Measurements from ENCODE around the gene ZFP62.
"Not testable (repeated sequence)": the region's sequence is repeated elsewhere in the genome, so short reads cannot be mapped to it uniquely, and the experiment has no call there.

The ZFP62 gene

GRCh38 chr5:180860887-180861822, at the start of gene ZFP62:
Gene ZFP62 (minus strand): TSS chr5:180861276. CDS start chr5:180861219, 57 bp downstream.
- DNase-seq (ENCODE audit: low spot score) = peak; percentile 95

GRCh38 chr5:180910735-180911134, 49.7 kb upstream of the ZFP62 start:
- DNase-seq (ENCODE audit: low spot score) = no peak

GRCh38 chr5:180910182-180910581, 49.1 kb upstream of the ZFP62 start:
- DNase-seq (ENCODE audit: low spot score) = no peak

- no peak for DNase-seq (ENCODE audit: low spot score)
Measured at GRCh38 chr5:180909782-180910181, 48.7 kb upstream of the ZFP62 start.

- no peak for DNase-seq (ENCODE audit: low spot score)
Measured at GRCh38 chr5:180908998-180909731, 48.1 kb upstream of the ZFP62 start.

GRCh38 chr5:180908400-180908799, 47.3 kb upstream of the ZFP62 start:
- DNase-seq (ENCODE audit: low spot score) = no peak

- DNase-seq (ENCODE audit: low spot score) = no peak
Measured at GRCh38 chr5:180901319-180902009, 40.4 kb upstream of the ZFP62 start.

GRCh38 chr5:180900178-180900577, 39.1 kb upstream of the ZFP62 start:
- DNase-seq (ENCODE audit: low spot score) = no peak

- DNase-seq (ENCODE audit: low spot score) = no peak
Measured at GRCh38 chr5:180898621-180899246, 37.7 kb upstream of the ZFP62 start, which contains the start of gene BTNL8. Gene BTNL8 (plus strand): TSS chr5:180899159. CDS start chr5:180899311, 152 bp downstream.

- DNase-seq (ENCODE audit: low spot score) = not testable (repeated sequence)
Measured at GRCh38 chr5:180895330-180895729, 34.3 kb upstream of the ZFP62 start.

GRCh38 chr5:180889381-180889780, 28.3 kb upstream of the ZFP62 start:
- no peak for DNase-seq (ENCODE audit: low spot score)

- DNase-seq (ENCODE audit: low spot score) = not testable (repeated sequence)
Measured at GRCh38 chr5:180885845-180886529, 24.9 kb upstream of the ZFP62 start.

- DNase-seq (ENCODE audit: low spot score) = no peak
Measured at GRCh38 chr5:180875860-180876426, 14.9 kb upstream of the ZFP62 start.

GRCh38 chr5:180874804-180875582, 13.9 kb upstream of the ZFP62 start:
- DNase-seq (ENCODE audit: low spot score) = no peak

GRCh38 chr5:180873615-180874520, 12.8 kb upstream of the ZFP62 start:
- no peak for DNase-seq (ENCODE audit: low spot score)

- DNase-seq (ENCODE audit: low spot score) = no peak
Measured at GRCh38 chr5:180872419-180872818, 11.3 kb upstream of the ZFP62 start.

- DNase-seq (ENCODE audit: low spot score) = no peak
Measured at GRCh38 chr5:180870276-180871068, 9.4 kb upstream of the ZFP62 start.

- DNase-seq (ENCODE audit: low spot score) = no peak
Measured at GRCh38 chr5:180869587-180869986, 8.5 kb upstream of the ZFP62 start.

Data from ecto neural progenitor cell (in vitro differentiated cells).